Activated gamma-delta T cell (primary cell): ENCODE results near the gene MRPL22.
"Not testable (repeated sequence)": the region's sequence is repeated elsewhere in the genome, so short reads cannot be mapped to it uniquely, and the experiment has no call there.

Source experiments
- DNase-seq: peaks from one replicate; lab custom pipeline; 2025; lab: John Stamatoyannopoulos, UW
- total RNA-seq, 2 donors: gene quantifications; one replicate each; lab custom pipeline; 2026; lab: John Stamatoyannopoulos, UW

Gene MRPL22
- total RNA-seq = 14.4 to 16.2 reads per million in 2 donors

- DNase-seq = peak; percentile 75
These were observed at the start of gene MRPL22 for GRCh38 chr5:154940772-154941620. Gene MRPL22, plus strand, starts transcription at chr5:154941073. Its CDS starts 38 bp downstream, at chr5:154941111.

- DNase-seq = no peak
These were observed 48.5 kb upstream of the MRPL22 start for GRCh38 chr5:154892369-154892771.

DNA sequence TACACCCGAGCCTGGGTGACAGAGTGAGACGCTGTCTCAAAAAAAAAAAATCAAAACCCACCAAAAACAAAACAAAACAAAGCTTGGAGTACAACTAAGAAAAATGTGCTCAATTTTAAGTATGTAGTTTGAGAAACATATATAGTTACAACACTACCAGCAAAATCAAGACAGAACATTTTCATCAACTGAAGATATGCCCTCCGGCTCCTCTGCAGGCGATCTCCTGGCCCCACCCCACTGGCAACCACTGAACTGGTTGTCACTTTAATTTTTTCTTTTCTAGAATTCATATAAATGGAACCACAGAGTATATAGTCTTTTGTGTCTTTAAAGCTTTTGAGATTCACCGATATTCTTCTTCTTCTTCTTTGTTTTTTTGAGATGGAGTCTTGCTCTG is 47.5 kb upstream of the MRPL22 start:
- DNase-seq = no peak

- no peak for DNase-seq
These were observed 45.0 kb upstream of the MRPL22 start for GRCh38 chr5:154895606-154896561.

DNA sequence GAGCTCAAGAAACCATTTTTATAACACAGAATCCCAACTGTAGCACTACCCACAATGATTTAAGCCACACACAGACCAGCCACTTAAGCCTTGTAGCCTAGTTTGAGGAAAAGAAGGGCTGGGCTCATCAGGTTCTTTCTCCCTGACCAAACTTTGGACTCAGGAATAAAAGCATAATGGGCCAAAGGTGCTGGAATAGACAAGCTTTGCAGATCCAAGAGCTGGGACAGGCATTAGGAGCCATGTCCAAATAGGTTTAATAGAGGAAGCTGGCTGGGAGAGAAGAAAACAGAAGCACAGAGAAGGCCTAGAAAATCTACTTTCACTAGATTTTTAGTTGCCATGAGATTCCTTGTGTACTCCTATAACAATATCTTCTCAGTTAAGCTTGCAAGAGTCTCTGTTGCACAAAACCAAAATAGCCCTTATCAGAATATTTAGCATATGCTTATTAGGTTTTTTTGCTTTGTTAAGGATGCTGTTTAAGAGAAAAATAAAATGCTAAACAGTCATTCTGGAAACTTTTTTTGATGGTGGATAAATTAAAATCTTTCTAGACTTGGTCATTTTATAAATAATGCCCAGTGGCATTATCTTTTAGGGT is 44.2 kb upstream of the MRPL22 start:
- DNase-seq = no peak

DNA sequence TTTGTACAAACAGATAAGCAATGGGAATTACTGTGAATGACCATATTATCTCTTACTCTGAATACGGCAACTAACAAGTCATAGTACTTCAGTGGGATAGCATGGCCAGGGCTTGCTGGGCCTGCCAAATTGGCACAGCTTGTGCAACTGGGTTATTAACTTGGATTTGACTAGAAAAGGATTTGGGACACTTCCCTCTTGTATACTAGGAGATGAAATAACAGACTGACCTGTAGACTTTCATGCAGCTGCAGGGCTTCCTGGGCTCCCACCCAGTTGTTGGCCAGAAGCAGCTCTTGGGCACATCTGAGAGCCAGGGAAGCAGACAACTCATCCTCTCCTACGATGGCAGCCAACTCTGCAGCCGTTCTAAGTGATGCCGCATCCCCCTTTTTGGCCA is 42.7 kb upstream of the MRPL22 start:
- DNase-seq = no peak

DNA sequence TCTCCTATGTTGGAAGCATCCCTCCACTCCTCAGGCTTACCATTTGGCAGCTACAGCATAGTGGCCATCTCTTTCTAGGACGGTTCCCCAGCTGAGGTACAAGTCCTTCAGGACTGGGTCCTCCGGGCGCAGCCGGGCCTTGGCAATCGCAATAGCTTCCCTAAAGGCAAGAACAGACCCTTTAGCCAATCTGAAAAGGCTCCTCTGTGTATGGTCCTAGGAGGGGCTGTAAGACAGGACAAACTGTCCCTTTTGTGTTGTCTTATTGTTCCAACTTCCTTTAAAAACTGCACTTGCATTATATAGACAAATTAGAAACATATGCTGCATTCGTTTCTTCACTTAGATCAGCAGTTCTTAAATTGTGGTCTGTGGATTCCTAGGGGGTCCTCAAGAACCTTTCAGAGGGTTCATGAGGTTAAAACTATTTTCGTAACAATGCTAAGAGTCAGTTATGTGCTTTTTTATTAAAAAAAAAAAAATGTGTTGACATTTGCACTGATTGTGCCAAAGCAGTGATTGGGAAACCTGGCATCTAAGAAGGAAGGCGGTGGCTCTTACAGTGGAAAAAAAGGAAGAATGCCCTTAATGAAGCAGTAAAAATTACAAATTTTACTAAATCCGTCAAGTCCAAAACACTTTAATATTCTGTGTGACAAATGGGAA is 41.6 kb upstream of the MRPL22 start:
- DNase-seq = no peak

- DNase-seq = no peak
These were observed 40.8 kb upstream of the MRPL22 start for GRCh38 chr5:154900066-154900465.

GRCh38 chr5:154901276-154901675 is 39.6 kb upstream of the MRPL22 start:
- no peak for DNase-seq

DNA sequence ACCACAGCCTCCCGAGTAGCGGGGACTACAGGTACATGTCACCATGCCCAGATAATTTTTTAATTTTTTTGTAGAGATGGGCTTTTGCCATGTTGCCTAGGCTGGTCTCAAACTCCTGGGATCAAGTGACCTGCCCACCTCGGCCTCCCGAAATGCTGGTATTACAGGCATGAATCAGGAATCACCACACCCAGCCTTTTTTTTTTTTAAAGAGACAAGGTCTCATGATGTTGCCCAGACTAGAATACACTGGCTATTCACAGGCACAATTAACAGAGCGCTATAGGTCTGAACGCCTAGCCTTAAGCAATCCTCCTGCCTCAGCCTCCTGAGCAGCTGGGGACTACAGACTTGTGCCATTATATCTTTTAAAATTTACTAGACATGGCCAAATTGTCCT is 39.0 kb upstream of the MRPL22 start:
- DNase-seq = no peak

DNA sequence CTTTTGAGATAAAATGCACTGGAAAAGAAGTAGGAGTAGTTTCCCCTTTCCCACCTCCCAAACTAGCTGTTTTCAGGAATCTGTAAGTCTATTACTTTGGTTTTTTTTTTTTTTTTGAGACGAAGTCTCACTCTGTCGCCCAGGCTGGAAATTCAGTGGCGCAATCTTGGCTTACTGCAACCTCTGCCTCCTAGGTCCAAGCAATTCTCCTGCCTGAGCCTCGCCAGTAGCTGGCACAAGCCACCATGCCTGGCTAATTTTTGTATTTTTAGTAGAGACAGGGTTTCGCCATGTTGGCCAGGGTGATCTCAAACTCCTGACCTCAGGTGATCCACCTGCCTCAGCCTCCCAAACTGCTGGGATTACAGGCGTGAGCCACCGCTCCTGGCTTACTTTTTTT is 35.3 kb upstream of the MRPL22 start:
- not testable (repeated sequence) for DNase-seq

DNA sequence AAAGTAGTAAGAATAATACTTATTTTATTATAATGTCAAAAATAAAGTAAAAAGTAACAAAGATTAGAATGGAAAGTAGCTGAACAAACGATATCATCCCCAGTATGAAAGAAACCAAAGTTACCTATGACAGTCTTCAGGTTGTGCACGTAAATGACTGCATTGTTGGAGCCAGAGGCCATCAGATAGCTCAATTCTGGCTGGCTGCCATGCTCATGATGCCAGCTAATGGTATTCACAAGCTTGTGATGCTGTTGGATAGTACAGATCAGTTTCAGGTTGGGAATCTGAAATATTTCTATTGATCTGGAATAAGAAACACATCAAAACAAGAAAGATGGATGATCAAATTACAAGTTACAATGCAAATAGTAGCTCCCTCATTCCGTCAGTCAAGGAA is 24.0 kb upstream of the MRPL22 start:
- no peak for DNase-seq

GRCh38 chr5:154917757-154918156 is 23.1 kb upstream of the MRPL22 start:
- no peak for DNase-seq

DNA sequence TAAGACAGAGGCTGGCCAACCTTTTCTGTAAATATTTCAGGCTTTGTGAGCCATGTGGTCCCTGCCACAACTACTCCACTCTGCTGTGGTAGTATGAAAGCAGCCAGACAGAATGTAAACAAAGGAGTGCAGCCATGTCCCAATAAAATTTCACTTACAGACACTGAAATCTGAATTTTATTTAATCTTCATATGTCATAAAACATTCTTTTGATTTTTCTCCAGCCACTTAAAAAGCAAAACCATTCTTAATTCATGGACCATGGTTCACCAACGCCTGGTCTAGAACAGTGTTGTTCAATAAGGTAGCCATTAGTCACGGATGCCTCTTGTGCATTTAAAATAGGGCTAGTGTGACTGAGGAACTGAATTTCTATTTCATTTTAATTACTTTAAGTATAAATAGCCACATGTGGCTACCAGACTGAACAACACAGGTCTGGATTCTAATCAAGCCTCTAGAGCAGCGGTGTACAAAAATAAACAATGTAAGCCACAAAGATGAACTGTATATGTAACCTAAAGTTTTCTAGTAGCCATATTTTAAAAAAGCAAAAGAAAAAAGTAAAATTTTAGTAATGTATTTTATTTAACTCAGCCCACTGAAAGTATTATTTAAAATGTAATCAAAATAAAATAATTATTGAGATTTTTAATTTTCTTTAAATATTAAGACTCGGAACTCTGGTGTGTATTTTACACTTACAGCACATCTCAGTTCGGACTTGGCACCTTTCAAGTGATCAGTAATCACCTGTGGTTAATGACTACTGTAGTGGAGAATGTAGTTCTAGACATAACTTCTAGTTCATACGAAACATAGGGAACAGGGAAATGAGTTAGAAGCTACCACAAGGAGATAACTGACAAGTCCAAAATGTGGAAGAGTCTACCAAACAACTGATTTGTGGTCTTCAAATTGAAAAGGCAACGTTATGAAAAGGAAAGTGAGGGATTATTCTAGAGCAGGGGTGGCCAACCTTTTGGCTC is 17.1 kb upstream of the MRPL22 start:
- no peak for DNase-seq

GRCh38 chr5:154933537-154933936 is 7.3 kb upstream of the MRPL22 start:
- DNase-seq = no peak

- no peak for DNase-seq
These were observed 6.0 kb upstream of the MRPL22 start for GRCh38 chr5:154934881-154935280.

DNA sequence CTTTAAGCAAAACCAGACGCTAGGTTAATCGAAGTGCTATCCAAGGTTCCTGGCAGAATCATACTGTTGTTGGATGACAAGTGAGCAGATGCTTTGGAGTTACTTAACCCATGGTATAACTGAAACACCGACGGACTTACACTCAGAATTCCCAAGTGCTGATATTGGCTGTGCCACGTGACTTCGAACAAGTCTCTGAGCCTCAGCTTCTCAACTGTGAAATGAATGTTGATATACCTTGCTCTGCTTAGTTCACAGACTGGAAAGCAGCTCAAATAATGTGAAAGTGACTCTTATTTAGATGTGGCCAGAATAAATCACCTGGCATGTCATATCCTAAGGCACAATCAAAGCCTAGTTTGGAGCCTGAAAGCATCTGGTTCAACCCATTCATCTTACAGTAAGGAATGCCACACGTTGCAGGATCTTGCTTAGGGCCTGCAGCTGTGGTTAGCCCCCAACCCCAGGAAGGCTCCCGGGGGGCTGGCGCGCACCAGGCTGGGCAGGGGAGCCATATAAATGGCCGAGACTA is 3.6 kb upstream of the MRPL22 start:
- DNase-seq = peak; percentile 5

GRCh38 chr5:154937718-154938466 is 3.0 kb upstream of the MRPL22 start, which contains the start of gene GEMIN5:
Gene GEMIN5, minus strand, starts transcription at chr5:154938211. Its CDS starts 78 bp downstream, at chr5:154938133.
- DNase-seq = peak; percentile 71

DNA sequence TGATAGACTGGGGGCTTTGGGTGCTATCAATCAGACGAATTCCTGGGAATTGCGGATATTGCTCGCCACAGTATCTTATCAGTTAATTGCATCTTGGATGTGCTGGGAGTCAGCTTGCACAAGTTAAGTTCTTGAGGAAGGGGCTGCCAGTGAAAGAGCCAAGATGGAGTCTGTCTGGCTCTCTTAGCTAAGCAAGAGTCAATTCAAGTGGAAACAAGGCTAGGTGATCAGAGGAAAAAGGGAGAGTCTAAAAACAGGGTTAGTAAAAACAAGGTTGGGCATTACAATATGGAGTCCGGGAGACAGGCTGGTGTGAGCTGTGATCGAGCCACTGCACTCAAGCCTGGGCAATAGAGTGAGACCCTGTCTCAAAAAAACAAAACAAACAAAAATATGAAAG is 1.5 kb upstream of the MRPL22 start:
- DNase-seq = not testable (repeated sequence)
